MCF 10A (cell line): Measurements from ENCODE around the gene KRTAP10-3. TPM values are rescaled to one million over a fixed set of nuclear protein-coding genes. Genes with fewer than 3 reads are reported as not detected.

Source experiments
- BruUV-seq: library from RNA; stranded (reverse); fragments of 400-500 nt; replicated peaks from 2 replicates; lab custom pipeline; 2021; lab: Mats Ljungman, UMichigan
- CTCF ChIA-PET: fragments of 300-600 bp; sonication (Branson Sonifier 250); formaldehyde crosslinking; extraction: SDS; loops from one replicate; lab custom pipeline; 2021; ENCODE audit warnings: antibody characterized with exemption, inconsistent platforms; lab: Yijun Ruan, JAX
- POLR2A ChIA-PET: fragments of 300-600, 350-650 bp; sonication (Branson Sonifier 250); formaldehyde crosslinking; extraction: SDS; loops from one replicate; lab custom pipeline; 2020; ENCODE audit warnings: antibody characterized with exemption, inconsistent platforms; lab: Yijun Ruan, JAX
- DNase-seq: peaks from one replicate; pipeline ENCODE4 v3.0.0-alpha.2; 2018; ENCODE audit not compliant: unreplicated experiment
- H3K27ac Mint-ChIP-seq: one replicate; pipeline ENCODE4 v1.8.0; 2022; ENCODE audit warnings: mild to moderate bottlenecking, low read depth, mixed read lengths; ENCODE audit not compliant: unreplicated experiment
- H3K27me3 Mint-ChIP-seq: one replicate; pipeline ENCODE4 v1.8.0; 2022; ENCODE audit warnings: mixed read lengths; ENCODE audit not compliant: insufficient read depth, unreplicated experiment
- H3K36me3 Mint-ChIP-seq: one replicate; pipeline ENCODE4 v1.8.0; 2022; ENCODE audit warnings: mild to moderate bottlenecking, moderate library complexity, mixed read lengths; ENCODE audit not compliant: insufficient read depth, unreplicated experiment
- H3K4me1 Mint-ChIP-seq: one replicate; pipeline ENCODE4 v1.8.0; 2022; ENCODE audit warnings: mixed read lengths; ENCODE audit not compliant: insufficient read depth, unreplicated experiment
- H3K4me3 Mint-ChIP-seq: one replicate; pipeline ENCODE4 v1.8.0; 2022; ENCODE audit warnings: mild to moderate bottlenecking, moderate library complexity, mixed read lengths; ENCODE audit not compliant: unreplicated experiment
- H3K9me3 Mint-ChIP-seq: one replicate; pipeline ENCODE4 v1.8.0; 2022; ENCODE audit warnings: mixed read lengths; ENCODE audit not compliant: unreplicated experiment
- intact Hi-C: fragments of 100-400 bp; cut with micrococcal nuclease; formaldehyde crosslinking; loops from 2 replicates; pipeline ENCODE4 v1.14.1; 2022
- total RNA-seq: library from RNA; stranded (reverse); gene quantifications from 2 replicates; pipeline ENCODE4 v1.2.3, GENCODE V29; 2022
- TF ChIP-seq, protein P1 (sequence below): fragments of 200-600 bp; IDR thresholded peaks from one replicate; pipeline ENCODE4 v1.8.0; 2022; ENCODE audit warnings: antibody characterized with exemption, mild to moderate bottlenecking; ENCODE audit not compliant: unreplicated experiment

Gene KRTAP10-3
- total RNA-seq, 1 experiment from 2014 or later: not detected

DNA sequence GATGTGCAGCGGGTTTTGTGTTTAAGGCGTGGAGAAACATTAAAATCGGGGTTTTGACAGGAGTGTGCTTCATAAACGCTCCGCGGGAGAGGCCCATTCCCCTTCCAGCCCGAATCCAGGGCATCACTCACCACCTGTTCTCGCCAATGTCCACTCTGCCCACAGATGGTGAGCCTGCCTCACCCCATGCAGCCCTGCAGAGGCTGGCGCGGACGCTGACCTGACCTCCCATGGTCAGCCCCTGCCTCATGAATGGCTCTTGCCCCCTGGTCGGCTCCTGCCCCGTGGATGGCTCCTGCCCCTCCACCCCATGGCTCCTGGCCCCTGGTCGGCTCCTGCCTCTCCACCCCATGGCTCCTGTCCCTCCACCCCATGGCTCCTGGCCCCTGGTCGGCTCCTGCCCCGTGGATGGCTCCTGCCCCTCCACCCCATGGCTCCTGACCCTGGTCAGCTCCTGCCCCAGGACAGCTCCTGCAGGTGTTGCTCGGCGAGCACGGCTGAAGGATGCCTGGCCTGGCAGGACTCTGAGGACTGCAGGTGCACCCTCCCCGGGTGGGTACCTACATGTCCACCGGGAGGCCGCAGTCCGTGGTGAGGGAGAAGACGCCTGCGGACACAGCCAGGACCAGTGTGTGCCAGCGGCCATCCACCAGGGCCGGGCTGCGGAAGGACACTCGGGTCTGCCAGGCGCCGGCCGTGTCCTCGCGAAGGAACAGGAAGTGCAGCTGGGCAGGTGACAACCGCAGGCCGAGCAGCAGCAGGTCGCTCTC lies 25.3 kb downstream of the KRTAP10-3 start:
- Mint-ChIP-seq H3K36me3 (no peaks in the 10 kb centered on the region), H3K27me3 (peaks cover 23% of the 10 kb centered on the region), H3K9me3 (peaks cover 9% of the 10 kb centered on the region), H3K27ac (no peak overlapping the region), H3K4me1 (peaks cover 6% of the 10 kb centered on the region), H3K4me3 (no peak overlapping the region)
- ChIA-PET CTCF (no interaction called here), POLR2A (no interaction called here)
- TF ChIP-seq, protein P1, sequence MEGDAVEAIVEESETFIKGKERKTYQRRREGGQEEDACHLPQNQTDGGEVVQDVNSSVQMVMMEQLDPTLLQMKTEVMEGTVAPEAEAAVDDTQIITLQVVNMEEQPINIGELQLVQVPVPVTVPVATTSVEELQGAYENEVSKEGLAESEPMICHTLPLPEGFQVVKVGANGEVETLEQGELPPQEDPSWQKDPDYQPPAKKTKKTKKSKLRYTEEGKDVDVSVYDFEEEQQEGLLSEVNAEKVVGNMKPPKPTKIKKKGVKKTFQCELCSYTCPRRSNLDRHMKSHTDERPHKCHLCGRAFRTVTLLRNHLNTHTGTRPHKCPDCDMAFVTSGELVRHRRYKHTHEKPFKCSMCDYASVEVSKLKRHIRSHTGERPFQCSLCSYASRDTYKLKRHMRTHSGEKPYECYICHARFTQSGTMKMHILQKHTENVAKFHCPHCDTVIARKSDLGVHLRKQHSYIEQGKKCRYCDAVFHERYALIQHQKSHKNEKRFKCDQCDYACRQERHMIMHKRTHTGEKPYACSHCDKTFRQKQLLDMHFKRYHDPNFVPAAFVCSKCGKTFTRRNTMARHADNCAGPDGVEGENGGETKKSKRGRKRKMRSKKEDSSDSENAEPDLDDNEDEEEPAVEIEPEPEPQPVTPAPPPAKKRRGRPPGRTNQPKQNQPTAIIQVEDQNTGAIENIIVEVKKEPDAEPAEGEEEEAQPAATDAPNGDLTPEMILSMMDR: no peak
- no peak for DNase-seq
- no TSS peak for BruUV-seq
- intact Hi-C loops: no loop called here

DNA sequence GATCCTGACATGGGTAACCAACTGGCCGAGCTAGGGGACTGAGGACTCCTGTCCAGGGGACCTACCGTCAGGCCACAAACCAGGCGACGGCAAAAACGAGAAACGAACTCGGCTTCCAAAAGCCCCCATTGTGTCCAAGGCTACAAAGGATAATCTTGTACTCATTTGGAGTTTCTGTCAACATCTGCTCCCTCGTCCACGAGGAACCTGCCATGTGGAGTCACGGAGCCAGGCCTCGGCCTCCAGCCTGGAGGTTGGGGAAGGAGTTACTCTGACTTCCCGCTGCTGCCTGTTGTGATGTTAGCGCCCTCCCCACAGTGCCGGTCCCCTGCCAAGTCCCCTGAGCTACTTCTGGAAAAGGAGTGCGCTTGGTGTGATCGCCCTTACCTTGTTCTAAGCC lies 25.9 kb downstream of the KRTAP10-3 start:
- H3K4me3 Mint-ChIP-seq: no peak overlapping the region
- BruUV-seq: no TSS peak
- H3K36me3 Mint-ChIP-seq: no peaks in the 10 kb centered on the region
- intact Hi-C loops: no loop called here
- ChIA-PET POLR2A (no interaction called here), CTCF (interaction anchor here (0.6 to 0.9 kb wide), 3 partner anchors 23 to 194 kb away, joined by 3 read pairs; no protein-coding TSS in a partner anchor)
- H3K4me1 Mint-ChIP-seq: peaks cover 6% of the 10 kb centered on the region
- peaks cover 9% of the 10 kb centered on the region for H3K9me3 Mint-ChIP-seq
- TF ChIP-seq, protein P1: no peak
- H3K27ac Mint-ChIP-seq: no peak overlapping the region
- DNase-seq: no peak
- peaks cover 23% of the 10 kb centered on the region for H3K27me3 Mint-ChIP-seq

DNA sequence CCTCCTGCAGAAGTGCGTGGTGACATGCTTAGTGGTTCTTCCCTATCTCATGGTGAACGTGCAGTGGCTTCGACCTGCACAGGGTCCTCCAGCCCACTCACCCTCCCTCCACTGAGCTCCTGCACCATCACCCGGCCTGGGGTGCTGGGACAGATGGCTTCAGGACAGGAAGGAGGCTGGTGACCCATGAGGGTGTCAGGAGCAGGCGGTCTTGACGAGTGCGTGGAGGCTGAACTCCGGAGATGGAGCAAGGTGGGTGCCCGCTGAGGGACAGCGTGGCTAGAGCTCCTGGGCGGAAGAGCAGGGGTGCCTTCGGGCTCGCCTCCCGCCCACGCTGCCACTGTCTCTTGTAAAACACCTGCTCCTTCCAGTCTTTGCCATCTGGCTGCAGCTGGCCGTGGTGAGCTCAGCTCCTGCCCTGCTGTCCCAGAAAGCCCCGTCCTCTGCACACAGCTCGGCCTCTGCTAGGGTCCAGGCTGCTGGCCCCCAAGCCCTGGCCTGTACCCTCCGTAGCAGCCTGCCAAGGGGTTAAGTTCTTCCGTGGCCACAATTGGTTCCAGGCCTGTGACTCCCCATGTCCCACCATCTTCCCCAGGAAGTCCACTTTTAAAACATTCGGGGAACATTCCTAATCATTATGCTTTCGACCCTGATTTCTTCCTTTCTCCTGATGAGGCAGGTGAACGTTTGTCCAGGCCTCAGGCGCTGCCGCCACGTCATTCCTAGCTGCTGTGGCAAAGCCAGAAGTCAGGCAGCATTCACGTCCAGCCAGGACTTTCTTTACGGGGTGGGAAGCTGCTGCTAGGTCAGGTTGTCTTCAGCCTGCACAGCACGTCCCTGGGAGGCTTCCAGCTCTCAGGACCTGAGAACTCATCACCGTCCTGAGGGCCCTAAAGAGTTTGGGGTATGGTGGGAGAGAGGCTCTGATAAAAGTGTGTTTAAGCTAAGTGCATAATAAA lies 26.7 kb downstream of the KRTAP10-3 start:
- no peak overlapping the region for H3K4me3 Mint-ChIP-seq

More for the DNA sequence above, 26.7 kb downstream of the KRTAP10-3 start:
- no TSS peak for BruUV-seq
- Mint-ChIP-seq H3K9me3 (peaks cover 9% of the 10 kb centered on the region), H3K4me1 (peaks cover 6% of the 10 kb centered on the region), H3K36me3 (no peaks in the 10 kb centered on the region), H3K27ac (no peak overlapping the region), H3K27me3 (peaks cover 23% of the 10 kb centered on the region)
- no peak for DNase-seq
- POLR2A ChIA-PET: interaction anchor here (0.7 kb wide), 1 partner anchor 687 kb away, joined by 3 read pairs; no protein-coding TSS in a partner anchor
- intact Hi-C loops: no loop called here
- CTCF ChIA-PET: interaction anchor here (0.6 to 0.9 kb wide), 3 partner anchors 22 to 195 kb away, joined by 3 read pairs; no protein-coding TSS in a partner anchor
- TF ChIP-seq, protein P1: no peak
